Fibroblast of lung (primary cell): ENCODE data around the gene RREB1. TPM values are rescaled to one million over a fixed set of nuclear protein-coding genes. Genes with fewer than 3 reads are reported as not detected.
A peak's percentile ranks its signal among the peaks of the same experiment; 100 is the strongest.

Experiments used
- DNase-seq, 2 donors: peaks; one replicate each; pipeline versions ENCODE4 v3.0.0 to v3.0.0-alpha.2; 2010; ENCODE audit warnings: low read depth in 2 of 2
- H2AFZ ChIP-seq: 2 replicates; pipeline ENCODE4 v1.5.1; 2012; ENCODE audit warnings: low read length, control low read depth, inconsistent platforms
- H3K27ac ChIP-seq: 2 replicates; pipeline ENCODE4 v1.5.1; 2011; ENCODE audit warnings: low read length, control low read depth; ENCODE audit not compliant: insufficient read depth
- H3K27me3 ChIP-seq: 2 replicates; pipeline ENCODE4 v1.5.1; 2011; ENCODE audit warnings: mild to moderate bottlenecking, low read length; ENCODE audit not compliant: control insufficient read depth, insufficient read depth
- H3K36me3 ChIP-seq: 2 replicates; pipeline ENCODE4 v1.5.1; 2011; ENCODE audit warnings: low read length; ENCODE audit not compliant: control insufficient read depth, insufficient read depth
- H3K4me1 ChIP-seq: 2 replicates; pipeline ENCODE4 v1.5.1; 2011; ENCODE audit warnings: low read length; ENCODE audit not compliant: control insufficient read depth, insufficient read depth; ENCODE audit errors: extremely low read depth
- H3K4me2 ChIP-seq: 2 replicates; pipeline ENCODE4 v1.5.1; 2011; ENCODE audit warnings: low read length, control low read depth; ENCODE audit not compliant: insufficient read depth; ENCODE audit errors: extremely low read depth
- H3K4me3 ChIP-seq, 4 experiments: fragments of 200-600 bp in 1 of 4; sonication (generic) in 1 of 4; replicated peaks in 1 of 4; 2 replicates each; pipeline ENCODE4 v1.5.1; 2011 to 2016; ENCODE audit warnings: low read length in 4 of 4, low read depth in 3 of 4, mild to moderate bottlenecking in 3 of 4, control low read depth in 2 of 4, inconsistent platforms in 1 of 4, mixed read lengths in 1 of 4; ENCODE audit not compliant: insufficient read depth in 1 of 4; ENCODE audit errors: control extremely low read depth in 1 of 4
- H3K79me2 ChIP-seq: 2 replicates; pipeline ENCODE4 v1.5.1; 2012; ENCODE audit warnings: mild to moderate bottlenecking, low read length, inconsistent platforms; ENCODE audit not compliant: control insufficient read depth, insufficient read depth
- H3K9ac ChIP-seq: 2 replicates; pipeline ENCODE4 v1.5.1; 2011; ENCODE audit warnings: mild to moderate bottlenecking, low read length, control low read depth; ENCODE audit not compliant: insufficient read depth
- H3K9me3 ChIP-seq: 2 replicates; pipeline ENCODE4 v1.5.1; 2012; ENCODE audit warnings: low read depth, low read length; ENCODE audit not compliant: control insufficient read depth, insufficient read depth
- H4K20me1 ChIP-seq: 2 replicates; pipeline ENCODE4 v1.5.1; 2011; ENCODE audit warnings: low read length; ENCODE audit not compliant: control insufficient read depth, insufficient read depth; ENCODE audit errors: extremely low read depth
- CTCF ChIP-seq, 2 donors: IDR thresholded peaks in 1 of 2; conservative IDR thresholded peaks in 1 of 2; 1 replicate in 1 of 2; 2 replicates in 1 of 2; pipeline ENCODE4 v1.5.1; 2011 to 2012; ENCODE audit warnings: low read length in 2 of 2, control low read depth in 1 of 2, inconsistent platforms in 1 of 2, low read depth in 1 of 2, mild to moderate bottlenecking in 1 of 2
- EZH2 ChIP-seq: IDR thresholded peaks from 2 replicates; pipeline ENCODE4 v1.5.1; 2012; ENCODE audit warnings: low read length, control low read depth, mild to moderate bottlenecking; ENCODE audit errors: missing control alignments
- polyA plus RNA-seq, 2 donors: library from polyadenylated mRNA; depleted of rRNA in 1 of 2; stranded (reverse) in 1 of 2; unstranded in 1 of 2; fragments of >200 nt; gene quantifications; 2 replicates each; pipeline ENCODE4 v1.2.1, GENCODE V29; 2011 to 2012; ENCODE audit warnings: missing spikeins in 1 of 2
- total RNA-seq: library from RNA; depleted of rRNA; stranded (reverse); fragments of >200 nt; gene quantifications from 2 replicates; pipeline ENCODE4 v1.2.1, GENCODE V29; 2014

Gene RREB1
- total and polyA plus RNA-seq, 2 donors (not counting 1 experiment from before 2014, with no cell fraction given), result 2.4 to 18.8 TPM

- no peak overlapping the region for H3K4me3 ChIP-seq
- H3K27ac ChIP-seq, result peak overlapping the region; percentile 34
- H3K27me3 ChIP-seq, result no peaks in the 10 kb centered on the region
- H3K9me3 ChIP-seq, result no peaks in the 10 kb centered on the region
- H3K9ac ChIP-seq, result no peak overlapping the region
- peaks cover 84% of the 10 kb centered on the region for H3K79me2 ChIP-seq
- H4K20me1 ChIP-seq, result no peaks in the 10 kb centered on the region
- DNase-seq, result peak in 1 of 2 donors; percentile 66
- peaks cover 46% of the 10 kb centered on the region for H3K4me1 ChIP-seq
- no peak for TF ChIP-seq CTCF (conservative IDR thresholded peaks at IDR 0.05 in 1 of 2, IDR thresholded peaks at IDR 0.05 in 1 of 2; ENCODE audit: low read depth in 1 of 2, low read length in 2 of 2)
- TF ChIP-seq EZH2, result no peak
- H2AFZ ChIP-seq, result no peak overlapping the region
- H3K36me3 ChIP-seq, result no peaks in the 10 kb centered on the region
- peak overlapping the region; percentile 32 for H3K4me2 ChIP-seq
Measured at GRCh38 chr6:7169296-7169721, 61.5 kb downstream of the RREB1 start.

GRCh38 chr6:7170117-7170732 is 62.5 kb downstream of the RREB1 start:
- no peak for TF ChIP-seq EZH2
- TF ChIP-seq CTCF (conservative IDR thresholded peaks at IDR 0.05 in 1 of 2, IDR thresholded peaks at IDR 0.05 in 1 of 2; ENCODE audit: low read depth in 1 of 2, low read length in 2 of 2), result no peak
- Histone ChIP-seq H4K20me1 (no peaks in the 10 kb centered on the region), H3K9me3 (no peaks in the 10 kb centered on the region), H3K27me3 (no peaks in the 10 kb centered on the region), H3K27ac (no peak overlapping the region), H3K9ac (no peak overlapping the region), H3K4me3 (no peak overlapping the region), H2AFZ (no peak overlapping the region), H3K79me2 (peaks cover 81% of the 10 kb centered on the region), H3K4me2 (no peak overlapping the region), H3K36me3 (no peaks in the 10 kb centered on the region), H3K4me1 (peaks cover 41% of the 10 kb centered on the region)
- DNase-seq, result no peak

GRCh38 chr6:7171119-7171518 is 63.4 kb downstream of the RREB1 start:
- no peak overlapping the region for H3K4me2 ChIP-seq

More at GRCh38 chr6:7171119-7171518, 63.4 kb downstream of the RREB1 start:
- no peaks in the 10 kb centered on the region for H4K20me1 ChIP-seq
- no peak overlapping the region for H3K4me3 ChIP-seq
- no peaks in the 10 kb centered on the region for H3K27me3 ChIP-seq
- no peaks in the 10 kb centered on the region for H3K36me3 ChIP-seq
- no peak overlapping the region for H2AFZ ChIP-seq
- H3K9me3 ChIP-seq, result no peaks in the 10 kb centered on the region
- H3K79me2 ChIP-seq, result peaks cover 78% of the 10 kb centered on the region
- TF ChIP-seq EZH2, result no peak
- TF ChIP-seq CTCF (conservative IDR thresholded peaks at IDR 0.05 in 1 of 2, IDR thresholded peaks at IDR 0.05 in 1 of 2; ENCODE audit: low read depth in 1 of 2, low read length in 2 of 2), result no peak
- no peak overlapping the region for H3K9ac ChIP-seq
- H3K27ac ChIP-seq, result no peak overlapping the region
- DNase-seq, result no peak
- peaks cover 36% of the 10 kb centered on the region for H3K4me1 ChIP-seq
